ENCODE measurements around the gene TMEM236.

DNA sequence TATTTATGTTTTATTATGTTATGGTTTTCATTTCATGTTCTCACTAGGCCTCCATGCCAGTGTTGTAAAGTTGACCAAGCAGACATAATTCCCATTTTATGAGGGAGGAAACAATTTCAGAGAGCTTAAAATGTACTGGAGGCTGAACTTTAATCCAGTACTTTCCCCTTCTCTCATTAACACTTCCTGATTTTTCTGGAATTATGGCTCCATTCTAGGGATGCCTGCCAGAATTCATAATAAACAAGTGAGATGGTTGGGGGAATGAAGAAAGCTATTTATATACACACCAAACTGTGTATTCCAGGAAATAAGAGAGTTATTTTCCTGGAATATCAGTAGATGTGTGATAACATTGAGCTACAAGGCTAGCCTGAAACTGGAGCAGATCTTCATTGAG, 6.9 kb downstream of the TMEM236 start:
- TF ChIP-seq, protein P1, sequence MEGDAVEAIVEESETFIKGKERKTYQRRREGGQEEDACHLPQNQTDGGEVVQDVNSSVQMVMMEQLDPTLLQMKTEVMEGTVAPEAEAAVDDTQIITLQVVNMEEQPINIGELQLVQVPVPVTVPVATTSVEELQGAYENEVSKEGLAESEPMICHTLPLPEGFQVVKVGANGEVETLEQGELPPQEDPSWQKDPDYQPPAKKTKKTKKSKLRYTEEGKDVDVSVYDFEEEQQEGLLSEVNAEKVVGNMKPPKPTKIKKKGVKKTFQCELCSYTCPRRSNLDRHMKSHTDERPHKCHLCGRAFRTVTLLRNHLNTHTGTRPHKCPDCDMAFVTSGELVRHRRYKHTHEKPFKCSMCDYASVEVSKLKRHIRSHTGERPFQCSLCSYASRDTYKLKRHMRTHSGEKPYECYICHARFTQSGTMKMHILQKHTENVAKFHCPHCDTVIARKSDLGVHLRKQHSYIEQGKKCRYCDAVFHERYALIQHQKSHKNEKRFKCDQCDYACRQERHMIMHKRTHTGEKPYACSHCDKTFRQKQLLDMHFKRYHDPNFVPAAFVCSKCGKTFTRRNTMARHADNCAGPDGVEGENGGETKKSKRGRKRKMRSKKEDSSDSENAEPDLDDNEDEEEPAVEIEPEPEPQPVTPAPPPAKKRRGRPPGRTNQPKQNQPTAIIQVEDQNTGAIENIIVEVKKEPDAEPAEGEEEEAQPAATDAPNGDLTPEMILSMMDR (conservative IDR thresholded peaks at IDR 0.05; ENCODE audit: low read length): no peak
- no peak for TF ChIP-seq EZH2phosphoT487 (IDR thresholded peaks at IDR 0.05; ENCODE audit: borderline replicate concordance, low read depth, low read length)

Measured in OCI-LY7 (cell line).